ENCODE measurements around the gene FAM241A. TPM values are rescaled to one million over a fixed set of nuclear protein-coding genes. Genes with fewer than 3 reads are reported as not detected.

FAM241A gene
- total and polyA plus RNA-seq, 2 of the 13 experiments (the other 11 are each of a cell fraction or from before 2014, with no cell fraction given): 0.61 to 0.69 TPM

DNA sequence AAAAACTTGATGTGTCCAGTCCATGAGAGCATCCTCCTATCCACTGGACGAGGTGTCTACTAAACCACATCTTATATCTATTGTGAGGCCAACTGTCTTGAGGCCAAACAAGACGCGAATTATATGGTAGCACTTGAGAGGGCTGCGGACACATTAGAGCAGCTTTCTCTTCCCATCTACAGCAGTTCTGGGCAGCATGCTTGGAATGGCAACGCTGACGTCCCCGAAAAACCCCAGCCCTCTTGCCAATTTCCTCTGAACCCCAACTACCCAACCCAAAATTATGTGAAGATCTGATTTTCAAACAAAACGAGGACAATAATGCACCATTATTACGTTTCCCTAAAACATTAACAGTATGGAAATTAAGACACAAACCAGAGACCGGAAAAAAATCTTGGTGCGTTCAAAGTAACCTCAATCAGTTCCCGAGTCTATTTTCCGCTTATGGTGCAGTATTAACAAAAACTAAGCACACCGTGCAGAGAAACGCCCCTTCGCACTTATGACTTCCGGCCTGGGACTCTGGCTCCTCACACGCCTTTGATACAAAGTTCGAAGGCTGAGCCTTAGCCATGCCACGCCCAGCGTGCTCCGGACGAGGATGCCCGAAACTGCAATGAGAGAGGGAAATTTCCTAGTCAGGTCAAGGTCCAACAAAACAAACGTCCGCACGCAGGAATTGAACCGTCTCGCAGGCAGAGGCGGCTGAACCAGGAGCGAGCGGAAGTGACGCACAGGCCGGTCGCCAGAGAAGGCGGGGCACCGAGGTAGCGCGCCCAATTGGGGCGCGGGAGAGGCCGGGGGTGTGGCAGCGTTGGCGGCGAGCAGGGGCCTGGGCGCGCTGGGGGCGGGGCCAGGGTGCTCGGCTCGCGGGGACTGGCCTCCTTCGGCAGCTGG, 85.9 kb downstream of the FAM241A start (continued):
- peak; percentile 39; the same call in 1 of the 2 replicates for TF ChIP-seq BCL6 (CRISPR knock-in tag; IDR thresholded peaks at IDR 0.05)
- TF ChIP-seq MTA3 (CRISPR knock-in tag; IDR thresholded peaks at IDR 0.05): no peak
- no peak for TF ChIP-seq MTF2 (CRISPR knock-in tag; IDR thresholded peaks at IDR 0.05; ENCODE audit: borderline replicate concordance)
- no peak for TF ChIP-seq ZNF550 (CRISPR knock-in tag; IDR thresholded peaks at IDR 0.05; ENCODE audit: borderline replicate concordance)
- no peak for TF ChIP-seq RBFOX2 (IDR thresholded peaks at IDR 0.05; ENCODE audit: low read depth, low read length)
- TF ChIP-seq, protein P1, sequence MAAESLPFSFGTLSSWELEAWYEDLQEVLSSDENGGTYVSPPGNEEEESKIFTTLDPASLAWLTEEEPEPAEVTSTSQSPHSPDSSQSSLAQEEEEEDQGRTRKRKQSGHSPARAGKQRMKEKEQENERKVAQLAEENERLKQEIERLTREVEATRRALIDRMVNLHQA (CRISPR knock-in tag; IDR thresholded peaks at IDR 0.05): no peak
- no peak for TF ChIP-seq ZNF326 (CRISPR knock-in tag; IDR thresholded peaks at IDR 0.05; ENCODE audit: borderline replicate concordance)
- TF ChIP-seq ZMYM4 (CRISPR knock-in tag; IDR thresholded peaks at IDR 0.05): peak; percentile 91; the same call in 1 of the 2 replicates
- TF ChIP-seq SP1 (IDR thresholded peaks at IDR 0.05): no peak
- TF ChIP-seq SP1 (CRISPR knock-in tag; IDR thresholded peaks at IDR 0.05): peak; percentile 63
- TF ChIP-seq, protein P2, sequence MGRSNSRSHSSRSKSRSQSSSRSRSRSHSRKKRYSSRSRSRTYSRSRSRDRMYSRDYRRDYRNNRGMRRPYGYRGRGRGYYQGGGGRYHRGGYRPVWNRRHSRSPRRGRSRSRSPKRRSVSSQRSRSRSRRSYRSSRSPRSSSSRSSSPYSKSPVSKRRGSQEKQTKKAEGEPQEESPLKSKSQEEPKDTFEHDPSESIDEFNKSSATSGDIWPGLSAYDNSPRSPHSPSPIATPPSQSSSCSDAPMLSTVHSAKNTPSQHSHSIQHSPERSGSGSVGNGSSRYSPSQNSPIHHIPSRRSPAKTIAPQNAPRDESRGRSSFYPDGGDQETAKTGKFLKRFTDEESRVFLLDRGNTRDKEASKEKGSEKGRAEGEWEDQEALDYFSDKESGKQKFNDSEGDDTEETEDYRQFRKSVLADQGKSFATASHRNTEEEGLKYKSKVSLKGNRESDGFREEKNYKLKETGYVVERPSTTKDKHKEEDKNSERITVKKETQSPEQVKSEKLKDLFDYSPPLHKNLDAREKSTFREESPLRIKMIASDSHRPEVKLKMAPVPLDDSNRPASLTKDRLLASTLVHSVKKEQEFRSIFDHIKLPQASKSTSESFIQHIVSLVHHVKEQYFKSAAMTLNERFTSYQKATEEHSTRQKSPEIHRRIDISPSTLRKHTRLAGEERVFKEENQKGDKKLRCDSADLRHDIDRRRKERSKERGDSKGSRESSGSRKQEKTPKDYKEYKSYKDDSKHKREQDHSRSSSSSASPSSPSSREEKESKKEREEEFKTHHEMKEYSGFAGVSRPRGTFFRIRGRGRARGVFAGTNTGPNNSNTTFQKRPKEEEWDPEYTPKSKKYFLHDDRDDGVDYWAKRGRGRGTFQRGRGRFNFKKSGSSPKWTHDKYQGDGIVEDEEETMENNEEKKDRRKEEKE (IDR thresholded peaks at IDR 0.05): no peak
- TF ChIP-seq ZNF570 (CRISPR knock-in tag; IDR thresholded peaks at IDR 0.05; ENCODE audit: borderline replicate concordance): no peak
- peak; percentile 80 for TF ChIP-seq PPARG (CRISPR knock-in tag; conservative IDR thresholded peaks at IDR 0.05)
- TF ChIP-seq ZNF724P (CRISPR knock-in tag; IDR thresholded peaks at IDR 0.05; ENCODE audit: borderline replicate concordance): peak; percentile 97
- no peak for TF ChIP-seq REXO4 (CRISPR knock-in tag; IDR thresholded peaks at IDR 0.05; ENCODE audit: borderline replicate concordance)
- TF ChIP-seq ZNF329 (CRISPR knock-in tag; IDR thresholded peaks at IDR 0.05; ENCODE audit: low read depth): no peak
- TF ChIP-seq DBP (CRISPR knock-in tag; IDR thresholded peaks at IDR 0.05; ENCODE audit: not compliant biosample characterization): no peak
- TF ChIP-seq, protein P3, sequence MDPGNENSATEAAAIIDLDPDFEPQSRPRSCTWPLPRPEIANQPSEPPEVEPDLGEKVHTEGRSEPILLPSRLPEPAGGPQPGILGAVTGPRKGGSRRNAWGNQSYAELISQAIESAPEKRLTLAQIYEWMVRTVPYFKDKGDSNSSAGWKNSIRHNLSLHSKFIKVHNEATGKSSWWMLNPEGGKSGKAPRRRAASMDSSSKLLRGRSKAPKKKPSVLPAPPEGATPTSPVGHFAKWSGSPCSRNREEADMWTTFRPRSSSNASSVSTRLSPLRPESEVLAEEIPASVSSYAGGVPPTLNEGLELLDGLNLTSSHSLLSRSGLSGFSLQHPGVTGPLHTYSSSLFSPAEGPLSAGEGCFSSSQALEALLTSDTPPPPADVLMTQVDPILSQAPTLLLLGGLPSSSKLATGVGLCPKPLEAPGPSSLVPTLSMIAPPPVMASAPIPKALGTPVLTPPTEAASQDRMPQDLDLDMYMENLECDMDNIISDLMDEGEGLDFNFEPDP (CRISPR knock-in tag; conservative IDR thresholded peaks at IDR 0.05): no peak
- TF ChIP-seq ATF6 (CRISPR knock-in tag; conservative IDR thresholded peaks at IDR 0.05): no peak
- TF ChIP-seq ADNP (CRISPR knock-in tag; IDR thresholded peaks at IDR 0.05): no peak
- TF ChIP-seq TEF (CRISPR knock-in tag; IDR thresholded peaks at IDR 0.05): no peak
- no peak for TF ChIP-seq CBX1 (IDR thresholded peaks at IDR 0.05; ENCODE audit: low read depth)

Measured in HepG2 (cell line).